Stomach (tissue), 4 donors: ENCODE data around the gene MYL11.

Source experiments
- EP300 ChIP-seq: sonication (generic); formaldehyde crosslinking; IDR thresholded peaks from one replicate; pipeline ENCODE4 v1.6.1; 2017; ENCODE audit warnings: antibody characterized with exemption
- POLR2A ChIP-seq, 4 donors: fragments of 450-650 bp; IDR thresholded peaks; one replicate each; pipeline ENCODE4 v1.6.1; 2016; ENCODE audit warnings: antibody characterized with exemption in 4 of 4, control low read depth in 2 of 4, mild to moderate bottlenecking in 1 of 4, moderate library complexity in 1 of 4
- POLR2AphosphoS5 ChIP-seq, 3 donors: sonication (generic); formaldehyde crosslinking; IDR thresholded peaks; one replicate each; pipeline ENCODE4 v1.6.1; 2016; ENCODE audit warnings: antibody characterized with exemption in 3 of 3
- TF ChIP-seq, protein P1 (sequence below), 7 experiments: fragments of 450-650 bp in 4 of 7; fragments of 200-600 bp in 3 of 7; sonication (generic) in 3 of 7; IDR thresholded peaks; one replicate each; pipeline ENCODE4 v1.5.1; 2016 to 2019; ENCODE audit warnings: antibody characterized with exemption in 7 of 7, control low read depth in 2 of 7, mild to moderate bottlenecking in 1 of 7

GRCh38 chr16:30368122-30368791 lies 6.3 kb upstream of the MYL11 start:
- TF ChIP-seq POLR2A (IDR thresholded peaks at IDR 0.05) (no peak), POLR2AphosphoS5 (IDR thresholded peaks at IDR 0.05) (no peak), EP300 (no peak)
- TF ChIP-seq, protein P1, sequence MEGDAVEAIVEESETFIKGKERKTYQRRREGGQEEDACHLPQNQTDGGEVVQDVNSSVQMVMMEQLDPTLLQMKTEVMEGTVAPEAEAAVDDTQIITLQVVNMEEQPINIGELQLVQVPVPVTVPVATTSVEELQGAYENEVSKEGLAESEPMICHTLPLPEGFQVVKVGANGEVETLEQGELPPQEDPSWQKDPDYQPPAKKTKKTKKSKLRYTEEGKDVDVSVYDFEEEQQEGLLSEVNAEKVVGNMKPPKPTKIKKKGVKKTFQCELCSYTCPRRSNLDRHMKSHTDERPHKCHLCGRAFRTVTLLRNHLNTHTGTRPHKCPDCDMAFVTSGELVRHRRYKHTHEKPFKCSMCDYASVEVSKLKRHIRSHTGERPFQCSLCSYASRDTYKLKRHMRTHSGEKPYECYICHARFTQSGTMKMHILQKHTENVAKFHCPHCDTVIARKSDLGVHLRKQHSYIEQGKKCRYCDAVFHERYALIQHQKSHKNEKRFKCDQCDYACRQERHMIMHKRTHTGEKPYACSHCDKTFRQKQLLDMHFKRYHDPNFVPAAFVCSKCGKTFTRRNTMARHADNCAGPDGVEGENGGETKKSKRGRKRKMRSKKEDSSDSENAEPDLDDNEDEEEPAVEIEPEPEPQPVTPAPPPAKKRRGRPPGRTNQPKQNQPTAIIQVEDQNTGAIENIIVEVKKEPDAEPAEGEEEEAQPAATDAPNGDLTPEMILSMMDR (IDR thresholded peaks at IDR 0.05): no peak
